Measurements from ENCODE around the gene MTMR11. TPM values are rescaled to one million over a fixed set of nuclear protein-coding genes. Genes with fewer than 3 reads are reported as not detected.

The MTMR11 gene
- total RNA-seq, 1 donor from 2014 or later, result 39.3 TPM

DNA sequence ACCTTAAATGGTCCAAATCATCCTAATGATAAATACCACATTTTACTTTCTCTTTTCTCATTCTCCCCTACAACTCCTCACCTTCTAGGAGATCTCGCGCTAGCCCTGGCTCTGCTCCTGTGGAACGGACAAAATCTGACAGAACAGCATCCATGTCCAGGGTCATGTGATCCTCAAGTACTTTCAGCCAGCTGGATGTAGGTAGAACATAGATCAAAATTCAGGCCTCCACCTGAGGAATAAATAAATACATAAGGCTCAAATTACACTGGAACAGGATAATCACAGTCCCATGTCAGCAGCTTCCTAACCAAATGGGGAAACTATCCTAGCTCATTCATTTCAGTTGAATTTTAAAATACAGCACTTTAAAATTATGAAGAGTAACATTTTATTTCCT lies 40.7 kb upstream of the MTMR11 start:
- Mint-ChIP-seq H3K27me3 (ENCODE audit: low read depth) (no peaks in the 10 kb centered on the region), H3K36me3 (peaks cover 29% of the 10 kb centered on the region), H3K4me1 (peaks cover 34% of the 10 kb centered on the region), H3K27ac (peak overlapping the region; percentile 84), H3K4me3 (no peak overlapping the region), H3K9me3 (no peaks in the 10 kb centered on the region)
- DNase-seq (ENCODE audit: low spot score in 2 of 2, unreplicated experiment in 2 of 2), result no peak
- no peak for TF ChIP-seq CTCF (IDR thresholded peaks at IDR 0.05; ENCODE audit: unreplicated experiment)

DNA sequence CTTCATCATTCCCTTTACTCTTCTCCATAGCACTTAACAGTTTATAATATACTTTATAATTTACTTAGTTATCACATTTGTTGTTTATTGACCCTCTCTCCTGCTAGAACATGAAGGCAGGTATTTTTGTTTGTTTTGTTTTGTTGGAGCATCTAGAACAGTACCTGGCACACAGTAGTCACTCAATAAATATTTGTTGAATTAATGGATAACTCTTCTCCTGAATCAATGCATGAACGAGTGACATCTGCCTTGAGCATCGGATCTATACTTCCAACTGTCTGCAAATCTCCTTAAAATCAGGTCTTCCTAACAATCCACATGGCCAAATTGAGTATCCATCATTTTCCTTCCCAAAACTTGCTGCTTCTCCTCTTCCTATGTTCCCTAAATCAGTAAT lies 35.9 kb upstream of the MTMR11 start:
- H3K4me3 Mint-ChIP-seq, result no peak overlapping the region
- peaks cover 39% of the 10 kb centered on the region for H3K36me3 Mint-ChIP-seq
- no peak for TF ChIP-seq CTCF (IDR thresholded peaks at IDR 0.05; ENCODE audit: unreplicated experiment)
- H3K27ac Mint-ChIP-seq, result no peak overlapping the region
- no peaks in the 10 kb centered on the region for H3K27me3 Mint-ChIP-seq (ENCODE audit: low read depth)
- DNase-seq (ENCODE audit: low spot score in 2 of 2, unreplicated experiment in 2 of 2), result no peak
- H3K4me1 Mint-ChIP-seq, result peaks cover 5% of the 10 kb centered on the region
- H3K9me3 Mint-ChIP-seq, result no peaks in the 10 kb centered on the region

- peaks cover 46% of the 10 kb centered on the region for H3K36me3 Mint-ChIP-seq
- no peaks in the 10 kb centered on the region for H3K27me3 Mint-ChIP-seq (ENCODE audit: low read depth)
- peak overlapping the region; percentile 19 for H3K27ac Mint-ChIP-seq
- TF ChIP-seq CTCF (IDR thresholded peaks at IDR 0.05; ENCODE audit: unreplicated experiment), result no peak
- H3K9me3 Mint-ChIP-seq, result no peaks in the 10 kb centered on the region
- no peak overlapping the region for H3K4me3 Mint-ChIP-seq
- no peak for DNase-seq (ENCODE audit: low spot score in 2 of 2, unreplicated experiment in 2 of 2)
- H3K4me1 Mint-ChIP-seq, result no peaks in the 10 kb centered on the region
Observed at GRCh38 chr1:149967646-149968045, 31.0 kb upstream of the MTMR11 start.

GRCh38 chr1:149967041-149967440 lies 30.4 kb upstream of the MTMR11 start:
- no peaks in the 10 kb centered on the region for H3K27me3 Mint-ChIP-seq (ENCODE audit: low read depth)
- DNase-seq (ENCODE audit: low spot score in 2 of 2, unreplicated experiment in 2 of 2), result no peak
- H3K9me3 Mint-ChIP-seq, result no peaks in the 10 kb centered on the region
- TF ChIP-seq CTCF (IDR thresholded peaks at IDR 0.05; ENCODE audit: unreplicated experiment), result no peak
- peak overlapping the region; percentile 71 for H3K27ac Mint-ChIP-seq
- peaks cover 43% of the 10 kb centered on the region for H3K36me3 Mint-ChIP-seq
- no peaks in the 10 kb centered on the region for H3K4me1 Mint-ChIP-seq
- H3K4me3 Mint-ChIP-seq, result no peak overlapping the region

GRCh38 chr1:149966405-149966804 lies 29.7 kb upstream of the MTMR11 start:
- H3K9me3 Mint-ChIP-seq, result no peaks in the 10 kb centered on the region
- no peak overlapping the region for H3K4me3 Mint-ChIP-seq
- peaks cover 41% of the 10 kb centered on the region for H3K36me3 Mint-ChIP-seq

More at GRCh38 chr1:149966405-149966804, 29.7 kb upstream of the MTMR11 start:
- H3K4me1 Mint-ChIP-seq, result no peaks in the 10 kb centered on the region
- no peaks in the 10 kb centered on the region for H3K27me3 Mint-ChIP-seq (ENCODE audit: low read depth)
- DNase-seq (ENCODE audit: low spot score in 2 of 2, unreplicated experiment in 2 of 2), result no peak
- no peak overlapping the region for H3K27ac Mint-ChIP-seq
- TF ChIP-seq CTCF (IDR thresholded peaks at IDR 0.05; ENCODE audit: unreplicated experiment), result no peak
